Liver (tissue), 9 donors: ENCODE data around the gene KRTAP10-3. TPM values are rescaled to one million over a fixed set of nuclear protein-coding genes. Genes with fewer than 3 reads are reported as not detected.

Experiments
- DNase-seq: peaks from one replicate; pipeline ENCODE4 v3.0.0-alpha.2; 2017; ENCODE audit warnings: low spot score
- H3K27ac ChIP-seq, 2 donors: one replicate each; pipeline ENCODE4 v1.7.0; 2013; ENCODE audit warnings: inconsistent platforms in 2 of 2, low read length in 2 of 2, control low read depth in 1 of 2, low read depth in 1 of 2, mild to moderate bottlenecking in 1 of 2
- H3K27me3 ChIP-seq, 4 donors: one replicate each; pipeline versions ENCODE4 v1.6.1 to v1.7.0; 2013; ENCODE audit warnings: low read length in 3 of 4, inconsistent platforms in 1 of 4, mild to moderate bottlenecking in 1 of 4, moderate library complexity in 1 of 4; ENCODE audit not compliant: control insufficient read depth in 4 of 4, insufficient read depth in 4 of 4
- H3K36me3 ChIP-seq, 4 donors: one replicate each; pipeline versions ENCODE4 v1.6.1 to v1.7.0; 2013; ENCODE audit warnings: low read length in 3 of 4, mild to moderate bottlenecking in 3 of 4, low read depth in 1 of 4, moderate library complexity in 1 of 4; ENCODE audit not compliant: control insufficient read depth in 4 of 4, insufficient read depth in 3 of 4
- H3K4me1 ChIP-seq, 4 donors: one replicate each; pipeline versions ENCODE4 v1.6.1 to v1.7.0; 2013; ENCODE audit warnings: low read length in 3 of 4, mild to moderate bottlenecking in 3 of 4, moderate library complexity in 1 of 4; ENCODE audit not compliant: control insufficient read depth in 4 of 4, insufficient read depth in 4 of 4
- H3K4me3 ChIP-seq, 3 donors: one replicate each; pipeline versions ENCODE4 v1.6.1 to v1.7.0; 2013; ENCODE audit warnings: low read length in 3 of 3, control low read depth in 1 of 3, low read depth in 1 of 3, mild to moderate bottlenecking in 1 of 3
- H3K9ac ChIP-seq, 2 donors: one replicate each; pipeline ENCODE4 v1.7.0; 2013; ENCODE audit warnings: low read length in 2 of 2, mild to moderate bottlenecking in 2 of 2, moderate library complexity in 2 of 2, control low read depth in 1 of 2, low read depth in 1 of 2
- H3K9me3 ChIP-seq, 4 donors: one replicate each; pipeline versions ENCODE4 v1.6.1 to v1.7.0; 2013; ENCODE audit warnings: low read length in 3 of 4; ENCODE audit not compliant: control insufficient read depth in 4 of 4
- EGR1 ChIP-seq, 2 donors: IDR thresholded peaks; 2 replicates each; pipeline ENCODE4 v1.6.1; 2016 to 2018; ENCODE audit warnings: antibody characterized with exemption in 2 of 2, low read depth in 2 of 2
- FOXA1 ChIP-seq: IDR thresholded peaks from 2 replicates; pipeline ENCODE4 v1.6.1; 2016; ENCODE audit warnings: antibody characterized with exemption
- FOXA2 ChIP-seq: IDR thresholded peaks from 2 replicates; pipeline ENCODE4 v1.6.1; 2016; ENCODE audit warnings: antibody characterized with exemption
- GABPA ChIP-seq, 2 donors: IDR thresholded peaks in 1 of 2; conservative IDR thresholded peaks in 1 of 2; 2 replicates each; pipeline ENCODE4 v1.6.1; 2016; ENCODE audit warnings: antibody characterized with exemption in 2 of 2, mild to moderate bottlenecking in 1 of 2, moderate library complexity in 1 of 2
- HNF4A ChIP-seq, 2 donors: conservative IDR thresholded peaks; 2 replicates each; pipeline ENCODE4 v1.6.1; 2016; ENCODE audit warnings: antibody characterized with exemption in 2 of 2, mild to moderate bottlenecking in 2 of 2
- HNF4G ChIP-seq: IDR thresholded peaks from 2 replicates; pipeline ENCODE4 v1.6.1; 2016; ENCODE audit warnings: antibody characterized with exemption
- JUND ChIP-seq, 2 donors: IDR thresholded peaks; 2 replicates each; pipeline ENCODE4 v1.6.1; 2016; ENCODE audit warnings: antibody characterized with exemption in 2 of 2
- NR2F2 ChIP-seq: IDR thresholded peaks from 2 replicates; pipeline ENCODE4 v1.6.1; 2016; ENCODE audit warnings: antibody characterized with exemption
- RAD21 ChIP-seq, 2 donors: IDR thresholded peaks; 2 replicates each; pipeline ENCODE4 v1.6.1; 2016; ENCODE audit warnings: antibody characterized with exemption in 2 of 2, mild to moderate bottlenecking in 2 of 2
- RXRA ChIP-seq, 2 donors: IDR thresholded peaks; 2 replicates each; pipeline ENCODE4 v1.6.1; 2017 to 2018; ENCODE audit warnings: antibody characterized with exemption in 2 of 2, mild to moderate bottlenecking in 1 of 2
- SP1 ChIP-seq: IDR thresholded peaks from 2 replicates; pipeline ENCODE4 v1.6.1; 2018; ENCODE audit warnings: antibody characterized with exemption, mild to moderate bottlenecking
- TAF1 ChIP-seq: conservative IDR thresholded peaks from 2 replicates; pipeline ENCODE4 v1.6.1; 2016; ENCODE audit warnings: antibody characterized with exemption, mild to moderate bottlenecking
- YY1 ChIP-seq: IDR thresholded peaks from 2 replicates; pipeline ENCODE4 v1.6.1; 2016; ENCODE audit warnings: antibody characterized with exemption, mild to moderate bottlenecking
- WGBS: extraction: QIAGEN DNeasy Blood & Tissue Kit; methylation state at CpG from one replicate; pipeline ENCODE4 v1.1.7; 2013; 5-methylcytosine and 5-hydroxymethylcytosine counted together
- polyA plus RNA-seq, 2 donors: library from polyadenylated mRNA; stranded (reverse) in 1 of 2; unstranded in 1 of 2; fragments of 200-250 nt in 1 of 2; fragments of >200 nt in 1 of 2; fragmentation: Nextera tagmentation in 1 of 2; extraction: Ambion mirVana in 1 of 2; gene quantifications; one replicate each; pipeline versions ENCODE4 v1.2.1 to v1.2.3, GENCODE V29; 2013 to 2015
- total RNA-seq, 2 donors: library from RNA; depleted of rRNA; stranded (reverse); fragments of >200 nt; gene quantifications; one replicate each; pipeline ENCODE4 v1.2.3, GENCODE V29; 2014
- TF ChIP-seq, protein P1 (sequence below): fragments of 150-350 bp; IDR thresholded peaks from 2 replicates; pipeline ENCODE4 v1.5.1; 2017; ENCODE audit warnings: improper control_type of control experiment, low read depth, low read length; ENCODE audit not compliant: missing input control
- TF ChIP-seq, protein P2 (sequence below): IDR thresholded peaks from 2 replicates; pipeline ENCODE4 v1.6.1; 2016; ENCODE audit warnings: antibody characterized with exemption
- TF ChIP-seq, protein P3 (sequence below): IDR thresholded peaks from 2 replicates; pipeline ENCODE4 v1.6.1; 2016; ENCODE audit warnings: antibody characterized with exemption, mild to moderate bottlenecking
- TF ChIP-seq, protein P4 (sequence below): IDR thresholded peaks from 2 replicates; pipeline ENCODE4 v1.6.1; 2016; ENCODE audit warnings: antibody characterized with exemption
- TF ChIP-seq, protein P5 (sequence below): IDR thresholded peaks from 2 replicates; pipeline ENCODE4 v1.6.1; 2016; ENCODE audit warnings: antibody characterized with exemption
- donor health status: healthy.
- donor health status: healthy.
- donor health status: healthy.
- donor health status: healthy.
- donor health status: healthy.

The KRTAP10-3 gene
- total and polyA plus RNA-seq, 4 donors, result not detected

DNA sequence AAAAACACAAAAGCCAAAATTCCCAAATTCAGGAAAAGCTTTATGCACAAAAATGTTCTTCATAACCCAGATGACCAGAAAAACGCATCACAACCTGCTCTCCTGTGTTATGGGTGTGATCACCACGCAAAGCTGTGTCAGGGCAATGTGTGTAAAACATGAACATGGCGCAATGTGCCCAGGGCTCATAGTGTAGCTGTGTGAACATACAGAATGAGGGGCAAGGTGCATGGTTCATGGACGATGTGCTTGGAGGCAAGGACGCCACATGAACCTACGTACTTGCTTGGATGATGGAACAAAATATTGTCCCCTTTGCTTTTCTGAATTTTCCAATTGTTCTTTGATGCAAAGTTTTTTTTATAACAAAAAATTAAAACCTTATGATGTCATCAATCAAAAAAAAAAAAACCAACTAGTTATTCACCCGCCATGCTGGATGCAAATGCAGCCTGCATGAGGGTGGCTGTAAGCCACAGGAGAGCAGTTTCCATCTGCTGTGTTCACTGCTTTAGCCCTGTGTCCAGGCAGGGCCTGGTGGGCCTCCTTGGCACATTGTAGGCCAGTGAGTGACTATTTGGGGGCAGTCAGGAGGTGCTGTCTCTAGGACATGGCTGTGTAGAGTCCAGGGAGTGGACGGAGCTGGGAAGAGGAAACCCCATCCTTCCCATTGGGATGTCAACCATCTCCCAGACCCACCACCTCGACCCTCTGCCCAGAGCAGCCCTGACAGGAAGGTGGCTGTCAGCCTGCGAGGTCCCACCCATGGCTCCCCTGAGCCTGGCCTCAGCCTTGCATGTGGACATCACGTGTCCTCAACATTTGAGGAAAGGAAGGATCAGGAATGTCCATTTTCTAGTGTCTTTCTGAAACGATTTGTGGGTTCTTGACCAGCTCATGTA, 32.2 kb downstream of the KRTAP10-3 start (continued):
- TF ChIP-seq, protein P1, sequence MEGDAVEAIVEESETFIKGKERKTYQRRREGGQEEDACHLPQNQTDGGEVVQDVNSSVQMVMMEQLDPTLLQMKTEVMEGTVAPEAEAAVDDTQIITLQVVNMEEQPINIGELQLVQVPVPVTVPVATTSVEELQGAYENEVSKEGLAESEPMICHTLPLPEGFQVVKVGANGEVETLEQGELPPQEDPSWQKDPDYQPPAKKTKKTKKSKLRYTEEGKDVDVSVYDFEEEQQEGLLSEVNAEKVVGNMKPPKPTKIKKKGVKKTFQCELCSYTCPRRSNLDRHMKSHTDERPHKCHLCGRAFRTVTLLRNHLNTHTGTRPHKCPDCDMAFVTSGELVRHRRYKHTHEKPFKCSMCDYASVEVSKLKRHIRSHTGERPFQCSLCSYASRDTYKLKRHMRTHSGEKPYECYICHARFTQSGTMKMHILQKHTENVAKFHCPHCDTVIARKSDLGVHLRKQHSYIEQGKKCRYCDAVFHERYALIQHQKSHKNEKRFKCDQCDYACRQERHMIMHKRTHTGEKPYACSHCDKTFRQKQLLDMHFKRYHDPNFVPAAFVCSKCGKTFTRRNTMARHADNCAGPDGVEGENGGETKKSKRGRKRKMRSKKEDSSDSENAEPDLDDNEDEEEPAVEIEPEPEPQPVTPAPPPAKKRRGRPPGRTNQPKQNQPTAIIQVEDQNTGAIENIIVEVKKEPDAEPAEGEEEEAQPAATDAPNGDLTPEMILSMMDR, result no peak
- TF ChIP-seq, protein P2, sequence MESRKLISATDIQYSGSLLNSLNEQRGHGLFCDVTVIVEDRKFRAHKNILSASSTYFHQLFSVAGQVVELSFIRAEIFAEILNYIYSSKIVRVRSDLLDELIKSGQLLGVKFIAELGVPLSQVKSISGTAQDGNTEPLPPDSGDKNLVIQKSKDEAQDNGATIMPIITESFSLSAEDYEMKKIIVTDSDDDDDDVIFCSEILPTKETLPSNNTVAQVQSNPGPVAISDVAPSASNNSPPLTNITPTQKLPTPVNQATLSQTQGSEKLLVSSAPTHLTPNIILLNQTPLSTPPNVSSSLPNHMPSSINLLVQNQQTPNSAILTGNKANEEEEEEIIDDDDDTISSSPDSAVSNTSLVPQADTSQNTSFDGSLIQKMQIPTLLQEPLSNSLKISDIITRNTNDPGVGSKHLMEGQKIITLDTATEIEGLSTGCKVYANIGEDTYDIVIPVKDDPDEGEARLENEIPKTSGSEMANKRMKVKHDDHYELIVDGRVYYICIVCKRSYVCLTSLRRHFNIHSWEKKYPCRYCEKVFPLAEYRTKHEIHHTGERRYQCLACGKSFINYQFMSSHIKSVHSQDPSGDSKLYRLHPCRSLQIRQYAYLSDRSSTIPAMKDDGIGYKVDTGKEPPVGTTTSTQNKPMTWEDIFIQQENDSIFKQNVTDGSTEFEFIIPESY, result no peak

DNA sequence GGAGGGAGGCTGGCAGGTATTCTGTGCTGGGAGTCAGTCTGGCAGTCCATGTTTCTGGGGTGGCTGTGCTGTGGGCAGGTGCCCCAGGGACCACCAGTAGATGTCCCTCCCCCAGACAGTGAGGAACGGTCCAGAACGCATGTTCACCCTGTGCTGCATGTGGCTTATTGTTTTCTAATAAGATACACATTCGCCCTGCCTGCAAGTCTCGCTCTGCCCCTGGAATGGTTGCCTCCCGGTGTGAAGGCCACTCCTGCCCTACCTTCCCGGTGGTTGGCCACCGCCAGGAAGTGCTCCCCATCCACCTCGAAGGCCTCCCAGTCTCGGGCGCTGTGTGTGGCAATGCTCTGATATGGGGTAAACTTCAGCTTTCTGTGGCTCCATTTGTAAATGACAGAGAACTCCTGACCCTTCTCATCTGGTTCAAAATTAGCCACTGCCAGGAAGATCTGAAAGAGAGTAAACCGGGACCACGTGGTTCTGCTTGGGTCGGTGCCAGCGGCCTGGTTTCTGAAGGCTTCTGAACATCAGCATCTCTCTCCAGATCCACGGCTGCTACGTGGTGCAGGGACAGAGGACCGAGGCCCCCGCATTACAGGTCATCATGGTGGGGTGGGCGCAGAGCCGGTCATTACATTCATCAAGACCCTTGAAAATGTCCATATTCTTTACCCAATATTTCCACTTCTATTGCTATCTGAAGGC, 33.1 kb downstream of the KRTAP10-3 start:
- DNase-seq, result no peak
- TF ChIP-seq, protein P1, result no peak
- TF ChIP-seq JUND (IDR thresholded peaks at IDR 0.05) (no peak), YY1 (no peak), FOXA2 (no peak), GABPA (IDR thresholded peaks at IDR 0.05 in 1 of 2, conservative IDR thresholded peaks at IDR 0.05 in 1 of 2) (no peak), SP1 (no peak), RXRA (IDR thresholded peaks at IDR 0.05) (no peak), HNF4G (no peak), RAD21 (IDR thresholded peaks at IDR 0.05) (no peak), NR2F2 (no peak), HNF4A (conservative IDR thresholded peaks at IDR 0.05) (no peak), FOXA1 (no peak), TAF1 (no peak), EGR1 (IDR thresholded peaks at IDR 0.05; ENCODE audit: low read depth in 2 of 2) (no peak)
- TF ChIP-seq, protein P2, result no peak
- TF ChIP-seq, protein P3, sequence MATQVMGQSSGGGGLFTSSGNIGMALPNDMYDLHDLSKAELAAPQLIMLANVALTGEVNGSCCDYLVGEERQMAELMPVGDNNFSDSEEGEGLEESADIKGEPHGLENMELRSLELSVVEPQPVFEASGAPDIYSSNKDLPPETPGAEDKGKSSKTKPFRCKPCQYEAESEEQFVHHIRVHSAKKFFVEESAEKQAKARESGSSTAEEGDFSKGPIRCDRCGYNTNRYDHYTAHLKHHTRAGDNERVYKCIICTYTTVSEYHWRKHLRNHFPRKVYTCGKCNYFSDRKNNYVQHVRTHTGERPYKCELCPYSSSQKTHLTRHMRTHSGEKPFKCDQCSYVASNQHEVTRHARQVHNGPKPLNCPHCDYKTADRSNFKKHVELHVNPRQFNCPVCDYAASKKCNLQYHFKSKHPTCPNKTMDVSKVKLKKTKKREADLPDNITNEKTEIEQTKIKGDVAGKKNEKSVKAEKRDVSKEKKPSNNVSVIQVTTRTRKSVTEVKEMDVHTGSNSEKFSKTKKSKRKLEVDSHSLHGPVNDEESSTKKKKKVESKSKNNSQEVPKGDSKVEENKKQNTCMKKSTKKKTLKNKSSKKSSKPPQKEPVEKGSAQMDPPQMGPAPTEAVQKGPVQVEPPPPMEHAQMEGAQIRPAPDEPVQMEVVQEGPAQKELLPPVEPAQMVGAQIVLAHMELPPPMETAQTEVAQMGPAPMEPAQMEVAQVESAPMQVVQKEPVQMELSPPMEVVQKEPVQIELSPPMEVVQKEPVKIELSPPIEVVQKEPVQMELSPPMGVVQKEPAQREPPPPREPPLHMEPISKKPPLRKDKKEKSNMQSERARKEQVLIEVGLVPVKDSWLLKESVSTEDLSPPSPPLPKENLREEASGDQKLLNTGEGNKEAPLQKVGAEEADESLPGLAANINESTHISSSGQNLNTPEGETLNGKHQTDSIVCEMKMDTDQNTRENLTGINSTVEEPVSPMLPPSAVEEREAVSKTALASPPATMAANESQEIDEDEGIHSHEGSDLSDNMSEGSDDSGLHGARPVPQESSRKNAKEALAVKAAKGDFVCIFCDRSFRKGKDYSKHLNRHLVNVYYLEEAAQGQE, result no peak
- TF ChIP-seq, protein P4, sequence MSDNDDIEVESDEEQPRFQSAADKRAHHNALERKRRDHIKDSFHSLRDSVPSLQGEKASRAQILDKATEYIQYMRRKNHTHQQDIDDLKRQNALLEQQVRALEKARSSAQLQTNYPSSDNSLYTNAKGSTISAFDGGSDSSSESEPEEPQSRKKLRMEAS, result no peak
- TF ChIP-seq, protein P5, sequence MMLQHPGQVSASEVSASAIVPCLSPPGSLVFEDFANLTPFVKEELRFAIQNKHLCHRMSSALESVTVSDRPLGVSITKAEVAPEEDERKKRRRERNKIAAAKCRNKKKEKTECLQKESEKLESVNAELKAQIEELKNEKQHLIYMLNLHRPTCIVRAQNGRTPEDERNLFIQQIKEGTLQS, result no peak
- no peak overlapping the region for H3K27ac ChIP-seq
- no peaks in the 10 kb centered on the region for H3K27me3 ChIP-seq
- H3K36me3 ChIP-seq, result no peaks in the 10 kb centered on the region
- H3K9ac ChIP-seq, result no peak overlapping the region
- no peaks in the 10 kb centered on the region for H3K9me3 ChIP-seq
- no peak overlapping the region for H3K4me3 ChIP-seq
- WGBS, result 83% methylated on average over 20 of the region's 20 CpGs
- no peaks in the 10 kb centered on the region for H3K4me1 ChIP-seq
